GM18519 (cell line): ENCODE measurements around the gene ROBO3.

Source experiments
- ATAC-seq: cut with Tn5 transposase; IDR thresholded peaks from one replicate; pipeline ENCODE4 v1.9.1; 2021; ENCODE audit warnings: mild to moderate bottlenecking, moderate library complexity; ENCODE audit not compliant: unreplicated experiment, low FRiP score

ROBO3 gene

DNA sequence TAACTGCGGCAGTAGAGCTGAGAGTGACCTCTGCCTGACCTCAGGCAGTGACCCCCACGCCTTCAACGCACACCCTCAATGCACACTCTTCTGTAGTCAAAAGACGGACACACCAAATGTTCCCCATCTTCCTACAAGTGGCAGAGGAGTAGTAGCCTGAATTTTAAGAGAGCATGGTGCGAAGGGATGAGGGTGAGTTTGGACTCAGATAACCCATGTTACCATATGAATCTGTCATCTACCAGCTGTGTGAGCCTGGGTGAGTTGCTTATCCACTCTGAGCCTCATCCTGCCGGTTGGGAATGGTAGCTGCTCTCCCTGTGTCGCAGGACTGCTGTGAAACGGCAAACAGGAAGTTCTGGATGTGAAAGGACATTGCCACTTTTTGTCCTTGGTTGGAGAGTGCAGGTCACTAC, 20.6 kb upstream of the ROBO3 start:
- no peak for ATAC-seq

DNA sequence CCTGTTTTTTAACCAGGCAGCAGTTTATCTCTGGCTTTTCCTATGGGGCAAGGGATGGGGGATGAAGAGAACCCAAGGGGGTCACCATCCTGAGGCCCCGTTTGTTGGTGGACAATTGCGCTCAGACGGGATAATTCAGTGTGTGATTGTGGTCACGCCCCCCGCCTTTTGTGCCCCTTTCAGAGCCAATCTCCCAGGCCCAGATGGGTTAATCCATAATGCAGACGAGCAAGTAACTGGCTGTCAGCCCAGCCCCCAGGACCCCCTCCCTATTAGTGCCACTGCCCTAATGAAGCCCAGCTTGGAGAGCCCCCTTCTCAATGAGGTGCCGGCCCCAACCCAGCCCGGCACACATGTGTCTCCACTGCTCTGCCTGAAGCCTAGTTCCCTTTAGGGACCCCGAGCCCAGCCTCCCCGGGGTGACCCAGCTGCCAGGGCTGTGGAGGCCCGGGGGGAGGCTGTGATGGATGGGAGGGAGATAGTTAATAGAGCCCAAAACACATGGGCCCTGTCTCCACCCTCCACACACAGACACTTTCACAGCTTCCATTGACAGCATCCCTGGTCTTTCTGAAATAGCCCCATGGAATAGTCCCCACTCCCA, 19.1 kb upstream of the ROBO3 start:
- ATAC-seq: no peak

DNA sequence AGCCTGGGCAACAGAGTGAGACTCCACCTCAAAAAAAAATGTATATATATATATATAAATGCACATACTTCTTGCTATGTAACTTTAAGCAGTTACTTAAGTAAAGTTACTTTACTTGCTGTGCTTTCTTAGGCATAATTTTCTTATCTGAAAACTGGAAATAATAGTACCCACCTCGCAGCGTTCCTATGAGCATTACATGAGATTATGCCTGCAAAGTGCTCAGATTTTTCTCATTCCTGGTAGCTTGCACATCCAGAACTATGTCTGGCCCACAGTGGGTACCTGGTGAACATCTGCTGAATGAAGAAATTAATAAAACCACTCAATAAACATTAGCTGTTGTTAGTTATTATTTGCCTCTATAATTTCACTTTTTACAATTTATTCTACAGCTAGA, 6.1 kb upstream of the ROBO3 start:
- no peak for ATAC-seq

GRCh38 chr11:124861670-124862069, 3.6 kb upstream of the ROBO3 start:
- ATAC-seq: no peak

DNA sequence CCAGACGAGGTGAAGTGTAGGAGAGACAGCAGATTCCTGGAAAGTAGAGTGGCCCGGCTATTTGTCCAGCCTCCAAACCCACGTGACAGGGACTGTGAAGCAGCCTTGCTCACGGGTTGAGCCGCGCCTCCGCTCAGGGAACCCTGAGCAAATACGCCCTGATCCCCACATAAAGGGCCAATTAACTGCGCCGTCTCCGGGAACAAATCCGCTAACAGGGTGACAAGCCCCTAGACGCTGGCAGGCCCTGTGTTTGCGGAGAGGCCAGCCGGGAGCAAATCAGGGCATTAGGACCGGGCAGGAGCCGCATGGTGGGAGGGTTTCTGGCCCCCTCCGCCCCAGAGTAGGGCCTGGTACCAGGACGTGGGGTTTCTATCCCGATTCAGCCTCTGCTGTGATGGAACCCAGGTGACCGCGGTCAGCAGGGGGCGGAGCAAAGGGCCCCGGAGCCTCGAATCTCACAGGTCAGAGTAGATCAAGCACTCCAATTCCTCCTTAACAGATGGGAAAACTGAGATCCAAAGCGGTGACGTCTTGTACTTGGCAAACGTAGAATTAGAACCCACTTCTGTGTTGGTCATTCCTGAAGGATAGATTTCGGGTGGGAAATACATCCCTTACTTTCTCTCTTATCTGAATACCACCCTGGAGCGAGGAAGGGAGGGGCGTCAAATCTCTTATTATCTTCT, 2.0 kb upstream of the ROBO3 start:
- no peak for ATAC-seq

GRCh38 chr11:124863826-124864165, 1.4 kb upstream of the ROBO3 start:
- ATAC-seq: no peak

DNA sequence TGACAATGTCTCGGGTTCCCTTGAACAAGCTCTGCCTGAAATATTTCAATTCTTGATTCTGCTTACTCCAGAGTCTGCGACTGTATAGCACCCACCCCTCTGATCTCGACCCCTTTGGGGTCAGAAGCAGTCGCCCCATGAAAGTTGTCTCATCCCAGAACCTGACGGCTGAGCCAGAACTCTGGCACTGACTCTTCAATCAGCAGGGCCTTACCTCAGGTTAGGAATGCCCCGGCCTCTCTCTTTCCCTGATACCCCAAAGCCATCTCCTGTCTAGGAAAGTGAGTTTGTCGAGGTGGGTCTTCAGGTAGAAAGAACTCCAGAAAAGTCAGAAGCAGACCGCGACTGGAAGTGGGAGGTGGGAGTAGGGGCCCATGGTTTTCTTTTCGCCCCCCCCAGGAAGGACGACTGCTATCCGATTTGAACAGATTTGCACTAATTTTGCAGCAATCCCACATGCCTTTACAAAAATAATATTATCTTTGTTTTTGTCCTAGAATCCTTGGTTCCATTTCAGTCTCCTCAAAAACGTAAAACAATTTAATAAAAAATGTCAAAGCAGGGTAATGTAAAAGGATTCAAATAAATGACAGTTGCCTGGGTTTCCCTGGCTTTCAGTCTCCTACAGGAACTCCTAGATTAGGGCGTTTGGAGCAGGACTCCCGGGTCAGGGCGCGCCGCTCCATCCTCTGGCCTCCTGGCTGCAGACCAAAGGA, 898 bp upstream of the ROBO3 start:
- ATAC-seq: no peak

DNA sequence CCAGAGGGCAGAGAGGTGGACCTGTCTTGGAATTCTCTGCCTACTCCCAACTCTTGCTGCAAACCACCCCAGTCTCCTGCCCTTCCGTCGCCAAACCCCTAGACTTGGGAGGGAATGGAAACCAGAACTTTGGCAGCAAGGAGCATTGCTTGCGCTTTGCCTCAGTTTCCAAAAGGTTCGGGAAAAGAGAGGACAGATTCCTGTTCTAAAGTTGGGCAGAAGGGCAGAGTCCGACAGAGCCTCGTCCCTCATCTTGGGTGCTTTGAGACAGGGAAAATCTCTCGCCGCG, 396 bp upstream of the ROBO3 start:
- ATAC-seq: no peak

GRCh38 chr11:124865902-124866851, 945 bp downstream of the ROBO3 start:
- ATAC-seq: no peak

- no peak for ATAC-seq
Observed at GRCh38 chr11:124867700-124868099, 2.5 kb downstream of the ROBO3 start.

- no peak for ATAC-seq
Observed at GRCh38 chr11:124868331-124869274, 3.4 kb downstream of the ROBO3 start.

- ATAC-seq: no peak
Observed at GRCh38 chr11:124869331-124869730, 4.1 kb downstream of the ROBO3 start.

DNA sequence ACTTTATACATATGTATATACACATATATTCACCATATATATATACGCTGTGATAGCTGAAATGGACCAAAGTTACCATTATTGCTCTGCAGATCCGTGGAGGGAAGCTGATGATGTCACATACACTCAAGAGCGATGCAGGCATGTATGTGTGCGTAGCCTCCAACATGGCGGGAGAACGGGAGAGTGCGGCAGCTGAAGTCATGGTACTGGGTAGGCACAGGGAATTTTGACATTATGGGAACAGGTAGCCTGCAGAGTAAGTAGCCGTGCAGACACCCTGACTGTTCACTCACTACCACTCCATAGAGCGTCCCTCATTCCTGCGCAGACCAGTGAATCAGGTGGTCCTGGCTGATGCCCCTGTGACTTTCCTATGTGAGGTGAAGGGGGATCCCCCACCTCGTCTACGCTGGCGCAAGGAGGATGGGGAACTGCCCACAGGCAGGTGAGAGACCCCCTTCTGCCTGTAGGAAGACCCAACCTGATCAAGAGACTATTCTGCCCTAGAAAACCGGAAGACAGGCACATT, 4.7 kb downstream of the ROBO3 start:
- ATAC-seq: no peak

GRCh38 chr11:124870430-124870829, 5.2 kb downstream of the ROBO3 start:
- ATAC-seq: no peak

DNA sequence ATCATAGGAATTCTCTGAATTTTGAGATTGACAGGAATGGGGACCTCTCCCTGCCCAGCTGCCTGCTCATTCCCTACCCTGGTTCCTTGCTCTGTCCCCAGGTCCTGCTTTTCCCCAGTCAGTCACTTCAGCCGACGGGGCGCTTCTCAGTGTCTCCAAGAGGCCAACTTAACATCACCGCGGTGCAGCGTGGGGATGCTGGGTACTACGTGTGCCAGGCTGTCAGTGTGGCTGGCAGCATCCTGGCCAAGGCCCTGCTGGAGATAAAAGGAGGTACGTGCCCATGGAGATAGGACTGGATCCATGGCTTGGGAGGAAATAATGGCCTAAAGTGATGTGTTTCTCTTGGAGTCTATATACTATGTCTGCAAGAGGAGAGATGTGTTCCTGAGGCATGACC, 7.0 kb downstream of the ROBO3 start:
- ATAC-seq: no peak

DNA sequence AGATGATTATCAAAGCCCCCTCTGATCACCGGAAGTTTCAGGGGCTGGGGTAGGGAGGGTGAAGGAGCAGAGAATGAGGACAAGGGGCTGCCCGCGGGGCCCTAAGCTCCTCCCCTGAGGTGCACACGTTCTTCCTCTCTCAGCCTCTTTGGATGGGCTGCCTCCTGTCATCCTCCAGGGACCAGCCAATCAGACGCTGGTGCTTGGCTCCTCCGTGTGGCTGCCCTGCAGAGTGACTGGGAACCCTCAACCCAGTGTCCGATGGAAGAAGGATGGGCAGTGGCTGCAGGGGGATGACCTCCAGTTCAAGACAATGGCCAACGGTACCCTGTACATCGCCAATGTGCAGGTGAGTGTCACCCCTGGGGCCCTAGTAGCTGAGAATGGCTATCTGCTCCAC, 7.5 kb downstream of the ROBO3 start:
- ATAC-seq: no peak

DNA sequence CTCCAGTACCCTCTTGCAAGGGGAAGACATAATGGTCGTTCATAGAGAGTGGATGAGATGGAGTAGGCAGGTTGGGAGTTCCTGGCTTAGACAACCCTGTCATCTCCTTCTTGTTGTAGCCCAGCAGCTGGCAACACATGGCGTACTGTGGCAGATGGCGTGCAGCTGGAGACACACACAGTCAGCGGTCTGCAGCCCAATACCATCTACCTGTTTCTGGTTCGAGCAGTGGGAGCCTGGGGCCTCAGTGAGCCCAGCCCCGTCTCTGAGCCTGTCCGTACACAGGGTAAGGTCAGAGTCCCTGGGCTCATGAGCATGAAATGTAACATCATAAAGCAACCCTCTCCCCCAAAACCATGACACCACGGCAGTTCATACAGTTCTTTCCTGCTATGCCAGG, 8.7 kb downstream of the ROBO3 start:
- ATAC-seq: no peak

GRCh38 chr11:124874571-124875255, 9.5 kb downstream of the ROBO3 start:
- no peak for ATAC-seq

DNA sequence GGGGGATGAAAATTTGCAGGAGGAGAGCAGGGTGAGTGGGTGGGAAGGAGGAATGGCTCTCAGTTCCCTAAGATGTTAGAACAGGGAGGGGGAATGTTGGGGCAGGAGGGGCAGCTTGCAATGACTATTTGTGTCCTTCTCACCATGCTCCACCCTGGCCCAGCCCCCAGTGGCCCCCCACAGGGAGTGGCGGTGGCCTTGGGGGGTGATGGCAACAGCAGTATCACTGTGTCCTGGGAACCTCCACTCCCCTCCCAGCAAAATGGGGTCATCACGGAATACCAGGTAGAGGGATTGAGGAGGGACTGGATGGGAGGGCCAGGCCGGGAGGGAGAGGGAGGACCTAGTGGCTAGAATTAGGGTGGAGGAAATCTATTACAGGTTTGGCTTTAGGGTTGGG, 10.2 kb downstream of the ROBO3 start:
- ATAC-seq: no peak
